GM19099 (cell line): ENCODE data around the gene RHEBL1.

Experiments used
- POLR2A ChIP-seq: IDR thresholded peaks from 3 replicates; pipeline ENCODE4 v1.6.1; 2011; ENCODE audit warnings: low read depth; ENCODE audit not compliant: insufficient read length; ENCODE audit errors: extremely low read depth

Gene RHEBL1

GRCh38 chr12:49064767-49065152 lies 5.0 kb downstream of the RHEBL1 start:
- no peak for TF ChIP-seq POLR2A

- no peak for TF ChIP-seq POLR2A
Measured at GRCh38 chr12:49061157-49061650, 8.6 kb downstream of the RHEBL1 start.

GRCh38 chr12:49060237-49061156 lies 9.3 kb downstream of the RHEBL1 start, which contains the start of gene KMT2D:
Gene KMT2D, minus strand, starts transcription at chr12:49060794. Its CDS starts 5,470 bp downstream, at chr12:49055324.
- peak; percentile 68 for TF ChIP-seq POLR2A

GRCh38 chr12:49059299-49060171 lies 10.2 kb downstream of the RHEBL1 start:
- TF ChIP-seq POLR2A = no peak

GRCh38 chr12:49059045-49059298 lies 10.8 kb downstream of the RHEBL1 start:
- no peak for TF ChIP-seq POLR2A

GRCh38 chr12:49058366-49059044 lies 11.3 kb downstream of the RHEBL1 start:
- no peak for TF ChIP-seq POLR2A

GRCh38 chr12:49057888-49058287 lies 11.9 kb downstream of the RHEBL1 start:
- no peak for TF ChIP-seq POLR2A

- no peak for TF ChIP-seq POLR2A
Measured at GRCh38 chr12:49055978-49056754, 13.6 kb downstream of the RHEBL1 start.

- TF ChIP-seq POLR2A = no peak
Measured at GRCh38 chr12:49055092-49055491, 14.7 kb downstream of the RHEBL1 start.

- TF ChIP-seq POLR2A = no peak
Measured at GRCh38 chr12:49054524-49054923, 15.3 kb downstream of the RHEBL1 start.

GRCh38 chr12:49054096-49054495 lies 15.7 kb downstream of the RHEBL1 start:
- TF ChIP-seq POLR2A = no peak

GRCh38 chr12:49052451-49053208 lies 17.1 kb downstream of the RHEBL1 start:
- no peak for TF ChIP-seq POLR2A

GRCh38 chr12:49051777-49052438 lies 17.9 kb downstream of the RHEBL1 start:
- no peak for TF ChIP-seq POLR2A
